NCI-H2196 (cell line): ENCODE results near the gene ATXN7.

Experiments
- DNase-seq: peaks from one replicate; lab custom pipeline; 2025; ENCODE audit not compliant: unreplicated experiment; lab: John Stamatoyannopoulos, UW

The ATXN7 gene

GRCh38 chr3:63862804-63863149 is 890 bp upstream of the ATXN7 start:
- no peak for DNase-seq

- DNase-seq: peak; percentile 11
Observed at GRCh38 chr3:63864008-63864964, 619 bp downstream of the ATXN7 start.

- no peak for DNase-seq
Observed at GRCh38 chr3:63864965-63865327, 1.3 kb downstream of the ATXN7 start.

- no peak for DNase-seq
Observed at GRCh38 chr3:63867225-63867624, 3.6 kb downstream of the ATXN7 start.

- no peak for DNase-seq
Observed at GRCh38 chr3:63869940-63870614, 6.4 kb downstream of the ATXN7 start.

- no peak for DNase-seq
Observed at GRCh38 chr3:63870615-63871005, 6.9 kb downstream of the ATXN7 start.

GRCh38 chr3:63872135-63872924 is 8.7 kb downstream of the ATXN7 start:
- no peak for DNase-seq

- DNase-seq: no peak
Observed at GRCh38 chr3:63874769-63875168, 11.1 kb downstream of the ATXN7 start.

- DNase-seq: no peak
Observed at GRCh38 chr3:63875510-63875909, 11.8 kb downstream of the ATXN7 start.

GRCh38 chr3:63876260-63876659 is 12.6 kb downstream of the ATXN7 start:
- DNase-seq: no peak

GRCh38 chr3:63877737-63878393 is 14.2 kb downstream of the ATXN7 start:
- no peak for DNase-seq

- DNase-seq: no peak
Observed at GRCh38 chr3:63878394-63879060, 14.9 kb downstream of the ATXN7 start.

GRCh38 chr3:63880653-63881052 is 17.0 kb downstream of the ATXN7 start:
- no peak for DNase-seq

GRCh38 chr3:63886858-63887257 is 23.2 kb downstream of the ATXN7 start:
- DNase-seq: no peak

- no peak for DNase-seq
Observed at GRCh38 chr3:63891518-63891917, 27.9 kb downstream of the ATXN7 start.

GRCh38 chr3:63892773-63893352 is 29.2 kb downstream of the ATXN7 start:
- no peak for DNase-seq

GRCh38 chr3:63895422-63896189 is 31.9 kb downstream of the ATXN7 start:
- DNase-seq: no peak

- DNase-seq: no peak
Observed at GRCh38 chr3:63896332-63897030, 32.8 kb downstream of the ATXN7 start.

GRCh38 chr3:63900010-63900409 is 36.3 kb downstream of the ATXN7 start:
- DNase-seq: no peak
